WTC11 (cell line): ENCODE data around the gene IGSF9. TPM values are rescaled to one million over a fixed set of nuclear protein-coding genes. Genes with fewer than 3 reads are reported as not detected.

Source experiments
- ATAC-seq: fragments of 200-7000 bp; cut with Tn5 transposase; 2 replicates; pipeline ENCODE4 v1.10.0; 2021; ENCODE audit warnings: mild to moderate bottlenecking, moderate library complexity
- CTCF ChIA-PET: fragments of 300-600 bp; sonication (Branson Sonifier 250); formaldehyde crosslinking; loops from one replicate; lab custom pipeline; 2021; ENCODE audit warnings: antibody characterized with exemption; lab: Charles Lee
- POLR2A ChIA-PET: fragments of 350-600 bp; sonication (Branson Sonifier 250); formaldehyde crosslinking; loops from one replicate; lab custom pipeline; 2021; ENCODE audit warnings: antibody characterized with exemption; lab: Charles Lee
- DNase-seq: peaks from one replicate; pipeline ENCODE4 v3.0.0; 2021; ENCODE audit warnings: low spot score
- H3K27ac Mint-ChIP-seq: 2 replicates; pipeline ENCODE4 v1.8.0; 2021; ENCODE audit warnings: mixed read lengths
- H3K27me3 Mint-ChIP-seq: 2 replicates; pipeline ENCODE4 v1.8.0; 2021; ENCODE audit warnings: low read depth, mild to moderate bottlenecking, moderate library complexity, mixed read lengths
- H3K36me3 Mint-ChIP-seq: 2 replicates; pipeline ENCODE4 v1.8.0; 2021; ENCODE audit warnings: mixed read lengths
- H3K4me1 Mint-ChIP-seq: 2 replicates; pipeline ENCODE4 v1.8.0; 2022; ENCODE audit warnings: mixed read lengths
- H3K4me3 Mint-ChIP-seq: 2 replicates; pipeline ENCODE4 v1.8.0; 2021; ENCODE audit warnings: mild to moderate bottlenecking, moderate library complexity, mixed read lengths
- H3K9me3 Mint-ChIP-seq: 2 replicates; pipeline ENCODE4 v1.8.0; 2021; ENCODE audit warnings: mixed read lengths
- ATF1 ChIP-seq: sonication (generic); formaldehyde crosslinking; IDR thresholded peaks from 2 replicates; pipeline ENCODE4 v1.8.1; 2023; ENCODE audit warnings: mild to moderate bottlenecking, moderate library complexity, missing genetic modification reagents
- CBFB ChIP-seq: sonication (generic); formaldehyde crosslinking; IDR thresholded peaks from 2 replicates; pipeline ENCODE4 v1.8.1; 2022; ENCODE audit warnings: mild to moderate bottlenecking, low read depth, missing genetic modification reagents
- FOXP1 ChIP-seq: sonication (generic); formaldehyde crosslinking; IDR thresholded peaks from 2 replicates; pipeline ENCODE4 v1.8.0; 2022; ENCODE audit warnings: missing genetic modification reagents, mild to moderate bottlenecking, moderate library complexity, borderline replicate concordance
- IRF2 ChIP-seq: sonication (generic); formaldehyde crosslinking; IDR thresholded peaks from 2 replicates; pipeline ENCODE4 v1.8.0; 2022; ENCODE audit warnings: low read depth, missing genetic modification reagents, borderline replicate concordance
- JAZF1 ChIP-seq: fragments of 250-450 bp; sonication (Bioruptor Pico); IDR thresholded peaks from 2 replicates; pipeline ENCODE4 v1.9.0; 2021; ENCODE audit warnings: moderate library complexity, mild to moderate bottlenecking, inconsistent platforms
- NR2C2 ChIP-seq: sonication (generic); formaldehyde crosslinking; IDR thresholded peaks from 2 replicates; pipeline ENCODE4 v1.8.0; 2022; ENCODE audit warnings: mild to moderate bottlenecking, missing genetic modification reagents
- SP1 ChIP-seq: sonication (generic); formaldehyde crosslinking; conservative IDR thresholded peaks from 2 replicates; pipeline ENCODE4 v1.8.1; 2022; ENCODE audit warnings: missing genetic modification reagents
- TEAD1 ChIP-seq: sonication (generic); formaldehyde crosslinking; IDR thresholded peaks from 2 replicates; pipeline ENCODE4 v1.8.0; 2022; ENCODE audit warnings: mild to moderate bottlenecking, missing genetic modification reagents
- ZBTB21 ChIP-seq: sonication (generic); formaldehyde crosslinking; IDR thresholded peaks from 2 replicates; pipeline ENCODE4 v1.8.1; 2023; ENCODE audit warnings: mild to moderate bottlenecking, missing genetic modification reagents, borderline replicate concordance
- ZNF219 ChIP-seq: sonication (generic); formaldehyde crosslinking; IDR thresholded peaks from 2 replicates; pipeline ENCODE4 v1.8.0; 2023; ENCODE audit warnings: missing genetic modification reagents, mild to moderate bottlenecking, borderline replicate concordance
- ZNF317 ChIP-seq: sonication (generic); formaldehyde crosslinking; IDR thresholded peaks from 2 replicates; pipeline ENCODE4 v1.8.1; 2023; ENCODE audit warnings: low read depth, mild to moderate bottlenecking, moderate library complexity, missing genetic modification reagents, borderline replicate concordance
- total RNA-seq: library from RNA; stranded (reverse); gene quantifications from 3 replicates; pipeline ENCODE4 v1.2.3, GENCODE V29; 2021
- TF ChIP-seq, protein P1 (sequence below): fragments of 200-600 bp; IDR thresholded peaks from 2 replicates; pipeline ENCODE4 v1.8.0; 2022; ENCODE audit warnings: antibody characterized with exemption
- TF ChIP-seq, protein P2 (sequence below): sonication (generic); formaldehyde crosslinking; IDR thresholded peaks from 2 replicates; pipeline ENCODE4 v1.8.1; 2022; ENCODE audit warnings: mild to moderate bottlenecking, missing genetic modification reagents, moderate library complexity, borderline replicate concordance
- TF ChIP-seq, protein P3 (sequence below): sonication (generic); formaldehyde crosslinking; IDR thresholded peaks from 2 replicates; pipeline ENCODE4 v1.8.1; 2022; ENCODE audit warnings: low read depth, missing genetic modification reagents, borderline replicate concordance
- TF ChIP-seq, protein P4 (sequence below): fragments of 250-450 bp; sonication (Bioruptor Pico); IDR thresholded peaks from 2 replicates; pipeline ENCODE4 v1.9.0; 2021; ENCODE audit warnings: mild to moderate bottlenecking
- TF ChIP-seq, protein P5 (sequence below): sonication (generic); formaldehyde crosslinking; conservative IDR thresholded peaks from 2 replicates; pipeline ENCODE4 v1.8.1; 2022; ENCODE audit warnings: mild to moderate bottlenecking, missing genetic modification reagents
- TF ChIP-seq, protein P6 (sequence below): sonication (generic); formaldehyde crosslinking; IDR thresholded peaks from 2 replicates; pipeline ENCODE4 v1.8.1; 2023; ENCODE audit warnings: mild to moderate bottlenecking, missing genetic modification reagents, moderate library complexity
- TF ChIP-seq, protein P7 (sequence below): sonication (generic); formaldehyde crosslinking; IDR thresholded peaks from 2 replicates; pipeline ENCODE4 v1.8.0; 2022; ENCODE audit warnings: mild to moderate bottlenecking, missing genetic modification reagents
- TF ChIP-seq, protein P8 (sequence below): sonication (generic); formaldehyde crosslinking; IDR thresholded peaks from 2 replicates; pipeline ENCODE4 v1.8.0; 2022; ENCODE audit warnings: mild to moderate bottlenecking, missing genetic modification reagents
- TF ChIP-seq, protein P9 (sequence below): sonication (generic); formaldehyde crosslinking; IDR thresholded peaks from 2 replicates; pipeline ENCODE4 v1.8.1; 2023; ENCODE audit warnings: mild to moderate bottlenecking, missing genetic modification reagents

IGSF9 gene
- total RNA-seq, 1 experiment from 2014 or later = 16.4 TPM

DNA sequence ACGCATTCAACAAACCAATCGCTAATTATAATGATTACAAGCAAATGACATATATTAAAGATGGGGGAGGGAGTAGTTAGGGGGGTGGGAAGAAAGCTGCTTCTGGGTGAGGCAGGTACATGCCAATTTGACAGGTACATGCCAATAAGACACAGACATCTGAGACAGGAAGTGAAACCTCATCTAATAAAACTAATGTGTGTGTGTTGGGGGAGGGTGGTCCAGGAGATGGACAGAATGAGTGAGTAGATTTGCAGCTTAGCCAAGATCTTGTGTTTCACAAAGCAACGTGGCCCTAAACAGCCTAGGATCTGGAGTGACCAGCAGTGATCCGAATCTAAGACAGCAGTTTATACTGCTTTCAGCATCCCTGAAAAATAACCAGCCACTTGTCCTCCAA, 56.2 kb downstream of the IGSF9 start (continued):
- TF ChIP-seq, protein P1, sequence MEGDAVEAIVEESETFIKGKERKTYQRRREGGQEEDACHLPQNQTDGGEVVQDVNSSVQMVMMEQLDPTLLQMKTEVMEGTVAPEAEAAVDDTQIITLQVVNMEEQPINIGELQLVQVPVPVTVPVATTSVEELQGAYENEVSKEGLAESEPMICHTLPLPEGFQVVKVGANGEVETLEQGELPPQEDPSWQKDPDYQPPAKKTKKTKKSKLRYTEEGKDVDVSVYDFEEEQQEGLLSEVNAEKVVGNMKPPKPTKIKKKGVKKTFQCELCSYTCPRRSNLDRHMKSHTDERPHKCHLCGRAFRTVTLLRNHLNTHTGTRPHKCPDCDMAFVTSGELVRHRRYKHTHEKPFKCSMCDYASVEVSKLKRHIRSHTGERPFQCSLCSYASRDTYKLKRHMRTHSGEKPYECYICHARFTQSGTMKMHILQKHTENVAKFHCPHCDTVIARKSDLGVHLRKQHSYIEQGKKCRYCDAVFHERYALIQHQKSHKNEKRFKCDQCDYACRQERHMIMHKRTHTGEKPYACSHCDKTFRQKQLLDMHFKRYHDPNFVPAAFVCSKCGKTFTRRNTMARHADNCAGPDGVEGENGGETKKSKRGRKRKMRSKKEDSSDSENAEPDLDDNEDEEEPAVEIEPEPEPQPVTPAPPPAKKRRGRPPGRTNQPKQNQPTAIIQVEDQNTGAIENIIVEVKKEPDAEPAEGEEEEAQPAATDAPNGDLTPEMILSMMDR = no peak
- TF ChIP-seq ZBTB21 (CRISPR knock-in tag) = no peak
- TF ChIP-seq, protein P2, sequence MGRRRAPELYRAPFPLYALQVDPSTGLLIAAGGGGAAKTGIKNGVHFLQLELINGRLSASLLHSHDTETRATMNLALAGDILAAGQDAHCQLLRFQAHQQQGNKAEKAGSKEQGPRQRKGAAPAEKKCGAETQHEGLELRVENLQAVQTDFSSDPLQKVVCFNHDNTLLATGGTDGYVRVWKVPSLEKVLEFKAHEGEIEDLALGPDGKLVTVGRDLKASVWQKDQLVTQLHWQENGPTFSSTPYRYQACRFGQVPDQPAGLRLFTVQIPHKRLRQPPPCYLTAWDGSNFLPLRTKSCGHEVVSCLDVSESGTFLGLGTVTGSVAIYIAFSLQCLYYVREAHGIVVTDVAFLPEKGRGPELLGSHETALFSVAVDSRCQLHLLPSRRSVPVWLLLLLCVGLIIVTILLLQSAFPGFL (CRISPR knock-in tag) = no peak
- TF ChIP-seq ATF1 = no peak
- TF ChIP-seq ZNF219 (CRISPR knock-in tag) = no peak
- TF ChIP-seq FOXP1 = no peak

DNA sequence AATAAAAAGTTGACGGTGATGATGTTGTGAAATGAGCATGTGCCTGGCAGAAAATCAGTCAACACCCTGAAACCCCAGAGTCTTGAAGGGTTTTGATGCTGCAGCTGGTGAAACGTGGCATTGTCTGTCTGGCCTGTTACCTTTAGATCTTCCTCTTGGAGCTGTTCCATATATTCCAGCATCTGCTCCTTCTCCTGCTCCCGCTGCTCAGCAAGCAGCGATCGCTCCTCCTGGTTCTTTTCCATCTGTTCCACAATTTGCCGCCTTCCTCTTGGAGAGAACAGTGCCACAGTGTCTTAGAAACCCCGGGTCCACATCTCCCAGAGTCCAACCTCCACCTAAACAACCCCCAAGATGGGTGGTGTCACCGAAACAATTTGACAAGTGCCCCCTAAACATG, 61.1 kb downstream of the IGSF9 start:
- ATAC-seq = no peak
- POLR2A ChIA-PET = no interaction called here
- Mint-ChIP-seq H3K9me3 (no peaks in the 10 kb centered on the region), H3K27ac (no peak overlapping the region), H3K27me3 (no peaks in the 10 kb centered on the region), H3K4me1 (no peaks in the 10 kb centered on the region), H3K36me3 (no peaks in the 10 kb centered on the region), H3K4me3 (no peak overlapping the region)
- TF ChIP-seq CBFB (CRISPR knock-in tag) = no peak
- no peak for DNase-seq
- CTCF ChIA-PET = no interaction called here

DNA sequence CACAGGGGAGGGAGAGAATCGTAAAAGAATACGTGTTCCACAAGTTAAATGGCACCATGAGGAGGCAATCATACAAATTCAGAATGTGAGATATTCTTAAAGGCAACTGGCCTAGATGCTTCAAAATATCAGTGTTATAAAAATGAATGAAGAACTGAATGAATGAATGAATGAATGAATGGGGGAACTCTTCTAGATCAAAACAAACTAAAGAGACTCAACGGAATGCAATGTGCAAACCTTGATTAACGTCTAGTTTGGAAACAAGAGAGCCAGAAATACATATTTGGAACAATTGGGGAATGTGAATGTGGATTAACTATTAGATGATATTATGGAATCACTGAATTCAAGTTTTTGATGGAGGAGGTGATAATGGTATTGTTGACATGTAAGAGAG, 62.3 kb downstream of the IGSF9 start:
- Mint-ChIP-seq H3K27me3 (no peaks in the 10 kb centered on the region), H3K4me3 (no peak overlapping the region), H3K36me3 (no peaks in the 10 kb centered on the region), H3K9me3 (no peaks in the 10 kb centered on the region), H3K4me1 (no peaks in the 10 kb centered on the region), H3K27ac (no peak overlapping the region)
- no peak for DNase-seq
- POLR2A ChIA-PET = no interaction called here
- CTCF ChIA-PET = interaction anchor here (0.9 to 1.7 kb wide), 3 partner anchors 10 to 85 kb away, joined by 3 to 4 read pairs (median 4); no protein-coding TSS in a partner anchor
- no peak for ATAC-seq
- TF ChIP-seq, protein P3, sequence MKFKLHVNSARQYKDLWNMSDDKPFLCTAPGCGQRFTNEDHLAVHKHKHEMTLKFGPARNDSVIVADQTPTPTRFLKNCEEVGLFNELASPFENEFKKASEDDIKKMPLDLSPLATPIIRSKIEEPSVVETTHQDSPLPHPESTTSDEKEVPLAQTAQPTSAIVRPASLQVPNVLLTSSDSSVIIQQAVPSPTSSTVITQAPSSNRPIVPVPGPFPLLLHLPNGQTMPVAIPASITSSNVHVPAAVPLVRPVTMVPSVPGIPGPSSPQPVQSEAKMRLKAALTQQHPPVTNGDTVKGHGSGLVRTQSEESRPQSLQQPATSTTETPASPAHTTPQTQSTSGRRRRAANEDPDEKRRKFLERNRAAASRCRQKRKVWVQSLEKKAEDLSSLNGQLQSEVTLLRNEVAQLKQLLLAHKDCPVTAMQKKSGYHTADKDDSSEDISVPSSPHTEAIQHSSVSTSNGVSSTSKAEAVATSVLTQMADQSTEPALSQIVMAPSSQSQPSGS (CRISPR knock-in tag) = no peak
- TF ChIP-seq, protein P4, sequence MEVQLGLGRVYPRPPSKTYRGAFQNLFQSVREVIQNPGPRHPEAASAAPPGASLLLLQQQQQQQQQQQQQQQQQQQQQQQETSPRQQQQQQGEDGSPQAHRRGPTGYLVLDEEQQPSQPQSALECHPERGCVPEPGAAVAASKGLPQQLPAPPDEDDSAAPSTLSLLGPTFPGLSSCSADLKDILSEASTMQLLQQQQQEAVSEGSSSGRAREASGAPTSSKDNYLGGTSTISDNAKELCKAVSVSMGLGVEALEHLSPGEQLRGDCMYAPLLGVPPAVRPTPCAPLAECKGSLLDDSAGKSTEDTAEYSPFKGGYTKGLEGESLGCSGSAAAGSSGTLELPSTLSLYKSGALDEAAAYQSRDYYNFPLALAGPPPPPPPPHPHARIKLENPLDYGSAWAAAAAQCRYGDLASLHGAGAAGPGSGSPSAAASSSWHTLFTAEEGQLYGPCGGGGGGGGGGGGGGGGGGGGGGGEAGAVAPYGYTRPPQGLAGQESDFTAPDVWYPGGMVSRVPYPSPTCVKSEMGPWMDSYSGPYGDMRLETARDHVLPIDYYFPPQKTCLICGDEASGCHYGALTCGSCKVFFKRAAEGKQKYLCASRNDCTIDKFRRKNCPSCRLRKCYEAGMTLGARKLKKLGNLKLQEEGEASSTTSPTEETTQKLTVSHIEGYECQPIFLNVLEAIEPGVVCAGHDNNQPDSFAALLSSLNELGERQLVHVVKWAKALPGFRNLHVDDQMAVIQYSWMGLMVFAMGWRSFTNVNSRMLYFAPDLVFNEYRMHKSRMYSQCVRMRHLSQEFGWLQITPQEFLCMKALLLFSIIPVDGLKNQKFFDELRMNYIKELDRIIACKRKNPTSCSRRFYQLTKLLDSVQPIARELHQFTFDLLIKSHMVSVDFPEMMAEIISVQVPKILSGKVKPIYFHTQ = no peak
- TF ChIP-seq, protein P5, sequence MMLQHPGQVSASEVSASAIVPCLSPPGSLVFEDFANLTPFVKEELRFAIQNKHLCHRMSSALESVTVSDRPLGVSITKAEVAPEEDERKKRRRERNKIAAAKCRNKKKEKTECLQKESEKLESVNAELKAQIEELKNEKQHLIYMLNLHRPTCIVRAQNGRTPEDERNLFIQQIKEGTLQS (CRISPR knock-in tag) = no peak
- TF ChIP-seq ZBTB21 (CRISPR knock-in tag) (no peak), IRF2 (CRISPR knock-in tag) (no peak), TEAD1 (CRISPR knock-in tag) (no peak), SP1 (CRISPR knock-in tag) (no peak), ZNF317 (CRISPR knock-in tag) (no peak), NR2C2 (no peak), FOXP1 (no peak), JAZF1 (CRISPR knock-in tag) (no peak)
- TF ChIP-seq, protein P6, sequence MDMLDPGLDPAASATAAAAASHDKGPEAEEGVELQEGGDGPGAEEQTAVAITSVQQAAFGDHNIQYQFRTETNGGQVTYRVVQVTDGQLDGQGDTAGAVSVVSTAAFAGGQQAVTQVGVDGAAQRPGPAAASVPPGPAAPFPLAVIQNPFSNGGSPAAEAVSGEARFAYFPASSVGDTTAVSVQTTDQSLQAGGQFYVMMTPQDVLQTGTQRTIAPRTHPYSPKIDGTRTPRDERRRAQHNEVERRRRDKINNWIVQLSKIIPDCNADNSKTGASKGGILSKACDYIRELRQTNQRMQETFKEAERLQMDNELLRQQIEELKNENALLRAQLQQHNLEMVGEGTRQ (CRISPR knock-in tag) = no peak
- TF ChIP-seq, protein P7, sequence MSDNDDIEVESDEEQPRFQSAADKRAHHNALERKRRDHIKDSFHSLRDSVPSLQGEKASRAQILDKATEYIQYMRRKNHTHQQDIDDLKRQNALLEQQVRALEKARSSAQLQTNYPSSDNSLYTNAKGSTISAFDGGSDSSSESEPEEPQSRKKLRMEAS (CRISPR knock-in tag) = no peak
- TF ChIP-seq, protein P8, sequence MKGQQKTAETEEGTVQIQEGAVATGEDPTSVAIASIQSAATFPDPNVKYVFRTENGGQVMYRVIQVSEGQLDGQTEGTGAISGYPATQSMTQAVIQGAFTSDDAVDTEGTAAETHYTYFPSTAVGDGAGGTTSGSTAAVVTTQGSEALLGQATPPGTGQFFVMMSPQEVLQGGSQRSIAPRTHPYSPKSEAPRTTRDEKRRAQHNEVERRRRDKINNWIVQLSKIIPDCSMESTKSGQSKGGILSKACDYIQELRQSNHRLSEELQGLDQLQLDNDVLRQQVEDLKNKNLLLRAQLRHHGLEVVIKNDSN (CRISPR knock-in tag) = no peak
- TF ChIP-seq, protein P9, sequence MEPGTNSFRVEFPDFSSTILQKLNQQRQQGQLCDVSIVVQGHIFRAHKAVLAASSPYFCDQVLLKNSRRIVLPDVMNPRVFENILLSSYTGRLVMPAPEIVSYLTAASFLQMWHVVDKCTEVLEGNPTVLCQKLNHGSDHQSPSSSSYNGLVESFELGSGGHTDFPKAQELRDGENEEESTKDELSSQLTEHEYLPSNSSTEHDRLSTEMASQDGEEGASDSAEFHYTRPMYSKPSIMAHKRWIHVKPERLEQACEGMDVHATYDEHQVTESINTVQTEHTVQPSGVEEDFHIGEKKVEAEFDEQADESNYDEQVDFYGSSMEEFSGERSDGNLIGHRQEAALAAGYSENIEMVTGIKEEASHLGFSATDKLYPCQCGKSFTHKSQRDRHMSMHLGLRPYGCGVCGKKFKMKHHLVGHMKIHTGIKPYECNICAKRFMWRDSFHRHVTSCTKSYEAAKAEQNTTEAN (CRISPR knock-in tag) = no peak
- TF ChIP-seq, protein P2 (CRISPR knock-in tag) = no peak
